ENCODE results near the gene SRR. TPM values are rescaled to one million over a fixed set of nuclear protein-coding genes. Genes with fewer than 3 reads are reported as not detected.
A peak's percentile ranks its signal among the peaks of the same experiment; 100 is the strongest.

SRR gene
- total and polyA plus RNA-seq, 9 of the 15 experiments (the other 6 are each of a cell fraction or from before 2014, with no cell fraction given) = 5.0 to 19.4 (median 7.9) TPM

DNA sequence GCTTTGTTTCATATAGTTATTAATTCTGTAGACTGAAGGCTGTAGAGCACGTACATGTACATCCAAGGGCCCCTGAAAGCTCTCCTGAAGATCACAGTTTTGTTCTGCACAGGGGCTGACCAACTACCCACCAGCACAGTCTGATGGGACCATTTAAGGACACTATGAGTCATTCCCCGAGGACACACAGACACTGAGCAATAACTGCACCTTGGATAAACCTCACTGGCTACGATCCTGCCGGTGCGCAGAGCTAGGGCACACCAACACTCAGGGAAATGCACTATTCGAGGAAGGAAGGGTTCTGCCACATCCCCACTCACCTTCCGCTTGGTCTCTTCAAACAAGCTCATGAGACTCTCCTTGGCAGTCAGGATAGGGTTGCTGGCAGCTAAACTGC is 20.4 kb upstream of the SRR start (continued):
- TF ChIP-seq SUPT5H (IDR thresholded peaks at IDR 0.05) = no peak
- TF ChIP-seq HMG20B (CRISPR knock-in tag; IDR thresholded peaks at IDR 0.05) = no peak
- no peak for TF ChIP-seq ZC3H8 (IDR thresholded peaks at IDR 0.05)
- TF ChIP-seq TBP (optimal IDR thresholded peaks at IDR 0.05; ENCODE audit: low read depth, low read length) = no peak
- TF ChIP-seq CC2D1A (IDR thresholded peaks at IDR 0.05) = no peak
- TF ChIP-seq, protein P1, sequence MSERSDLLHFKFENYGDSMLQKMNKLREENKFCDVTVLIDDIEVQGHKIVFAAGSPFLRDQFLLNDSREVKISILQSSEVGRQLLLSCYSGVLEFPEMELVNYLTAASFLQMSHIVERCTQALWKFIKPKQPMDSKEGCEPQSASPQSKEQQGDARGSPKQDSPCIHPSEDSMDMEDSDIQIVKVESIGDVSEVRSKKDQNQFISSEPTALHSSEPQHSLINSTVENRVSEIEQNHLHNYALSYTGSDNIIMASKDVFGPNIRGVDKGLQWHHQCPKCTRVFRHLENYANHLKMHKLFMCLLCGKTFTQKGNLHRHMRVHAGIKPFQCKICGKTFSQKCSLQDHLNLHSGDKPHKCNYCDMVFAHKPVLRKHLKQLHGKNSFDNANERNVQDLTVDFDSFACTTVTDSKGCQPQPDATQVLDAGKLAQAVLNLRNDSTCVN (CRISPR knock-in tag; IDR thresholded peaks at IDR 0.05) = no peak
- TF ChIP-seq RNF219 (CRISPR knock-in tag; IDR thresholded peaks at IDR 0.05) = no peak
- TF ChIP-seq GABPB1 (CRISPR knock-in tag; IDR thresholded peaks at IDR 0.05) = no peak
- TF ChIP-seq CBX2 (IDR thresholded peaks at IDR 0.05; ENCODE audit: insufficient read depth, low read length, poor library complexity, severe bottlenecking) = no peak
- no peak for TF ChIP-seq YY1 (IDR thresholded peaks at IDR 0.05; ENCODE audit: borderline replicate concordance in 1 of 3, control insufficient read depth in 1 of 3, extremely low read depth in 1 of 3, insufficient read depth in 3 of 3, insufficient read length in 1 of 3, insufficient replicate concordance in 2 of 3, low read depth in 1 of 3, low read length in 2 of 3)
- TF ChIP-seq, protein P2, sequence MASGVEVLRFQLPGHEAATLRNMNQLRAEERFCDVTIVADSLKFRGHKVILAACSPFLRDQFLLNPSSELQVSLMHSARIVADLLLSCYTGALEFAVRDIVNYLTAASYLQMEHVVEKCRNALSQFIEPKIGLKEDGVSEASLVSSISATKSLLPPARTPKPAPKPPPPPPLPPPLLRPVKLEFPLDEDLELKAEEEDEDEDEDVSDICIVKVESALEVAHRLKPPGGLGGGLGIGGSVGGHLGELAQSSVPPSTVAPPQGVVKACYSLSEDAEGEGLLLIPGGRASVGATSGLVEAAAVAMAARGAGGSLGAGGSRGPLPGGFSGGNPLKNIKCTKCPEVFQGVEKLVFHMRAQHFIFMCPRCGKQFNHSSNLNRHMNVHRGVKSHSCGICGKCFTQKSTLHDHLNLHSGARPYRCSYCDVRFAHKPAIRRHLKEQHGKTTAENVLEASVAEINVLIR (CRISPR knock-in tag; IDR thresholded peaks at IDR 0.05) = no peak
- no peak for TF ChIP-seq KDM5B (IDR thresholded peaks at IDR 0.05; ENCODE audit: insufficient replicate concordance, low read depth, low read length)
- no peak for TF ChIP-seq BRD9 (IDR thresholded peaks at IDR 0.05; ENCODE audit: low read depth, partially characterized antibody)
- TF ChIP-seq ZNF354B (CRISPR knock-in tag; IDR thresholded peaks at IDR 0.05) = no peak
- no peak for TF ChIP-seq MCM3 (IDR thresholded peaks at IDR 0.05)
- TF ChIP-seq ZFP30 (CRISPR knock-in tag; IDR thresholded peaks at IDR 0.05; ENCODE audit: borderline replicate concordance) = no peak
- TF ChIP-seq NR2F6 (CRISPR knock-in tag; IDR thresholded peaks at IDR 0.05) = no peak
- peak; percentile 36; the same call in 1 of the 2 replicates for TF ChIP-seq ZNF766 (CRISPR knock-in tag; conservative IDR thresholded peaks at IDR 0.05)
- TF ChIP-seq SIN3B (IDR thresholded peaks at IDR 0.05; ENCODE audit: low read depth) = no peak
- no peak for TF ChIP-seq ZNF780A (CRISPR knock-in tag; IDR thresholded peaks at IDR 0.05)
- peak; percentile 50; the same call in 1 of the 2 replicates for TF ChIP-seq JUND (IDR thresholded peaks at IDR 0.05; ENCODE audit: borderline replicate concordance, low read depth, low read length)
- no peak for TF ChIP-seq JUND (tag; IDR thresholded peaks at IDR 0.05; ENCODE audit: borderline replicate concordance, low read depth, low read length)
- TF ChIP-seq GATAD2B (IDR thresholded peaks at IDR 0.05; ENCODE audit: borderline replicate concordance) = no peak
- TF ChIP-seq MTF1 (CRISPR knock-in tag; IDR thresholded peaks at IDR 0.05; ENCODE audit: borderline replicate concordance) = no peak
- TF ChIP-seq FOSL1 (tag; conservative IDR thresholded peaks at IDR 0.05) = peak; percentile 50
- TF ChIP-seq KAT7 (CRISPR knock-in tag; IDR thresholded peaks at IDR 0.05; ENCODE audit: borderline replicate concordance) = no peak
- no peak for TF ChIP-seq FIP1L1 (IDR thresholded peaks at IDR 0.05; ENCODE audit: low read depth, low read length, poor library complexity, severe bottlenecking)
